ENCODE data around the gene TTC39B. TPM values are rescaled to one million over a fixed set of nuclear protein-coding genes. Genes with fewer than 3 reads are reported as not detected.

TTC39B gene
- total RNA-seq, 6 donors from 2014 or later = 16.7 to 35.7 (median 29.9) TPM

- Histone ChIP-seq H3K9me3 (no peaks in the 10 kb centered on the region), H3K36me3 (no peaks in the 10 kb centered on the region), H3K4me3 (no peak overlapping the region), H3K27ac (no peak overlapping the region), H3K4me1 (peaks cover 0 to 15% (median 4%) of the 10 kb centered on the region in 4 donors), H3K27me3 (no peaks in the 10 kb centered on the region)
- 78 to 90% methylated on average over 3 of the region's 3 CpGs for WGBS, 2 donors
- DNase-seq = no peak
- ATAC-seq (ENCODE audit: low FRiP score in 2 of 2) = no peak
- no peak for TF ChIP-seq POLR2AphosphoS5 (IDR thresholded peaks at IDR 0.05)
- TF ChIP-seq POLR2A (IDR thresholded peaks at IDR 0.05) = no peak
- no peak for TF ChIP-seq EP300 (IDR thresholded peaks at IDR 0.05)
- no peak for TF ChIP-seq CTCF (IDR thresholded peaks at IDR 0.05)
Observed at GRCh38 chr9:15133488-15133887, 173.5 kb downstream of the TTC39B start.

- H3K4me1 ChIP-seq = peaks cover 0 to 15% (median 4%) of the 10 kb centered on the region in 4 donors
- no peak overlapping the region for H3K4me3 ChIP-seq
- DNase-seq (peak in 1 of 2 donors; percentile 62), ATAC-seq (ENCODE audit: low FRiP score in 2 of 2) (peak in 1 of 2 donors; percentile 50)
- no peak for TF ChIP-seq POLR2AphosphoS5 (IDR thresholded peaks at IDR 0.05)
- TF ChIP-seq EP300 (IDR thresholded peaks at IDR 0.05) = no peak
- no peak for TF ChIP-seq POLR2A (IDR thresholded peaks at IDR 0.05)
- TF ChIP-seq CTCF (IDR thresholded peaks at IDR 0.05) = no peak
- 41 to 50% methylated on average over 3 to 5 of the region's 5 CpGs for WGBS, 2 donors
- no peaks in the 10 kb centered on the region for H3K36me3 ChIP-seq
- H3K27me3 ChIP-seq = no peaks in the 10 kb centered on the region
- H3K27ac ChIP-seq = no peak overlapping the region
- no peaks in the 10 kb centered on the region for H3K9me3 ChIP-seq
Observed at GRCh38 chr9:15132091-15132490, 174.9 kb downstream of the TTC39B start.

GRCh38 chr9:15131094-15131493 is 175.9 kb downstream of the TTC39B start:
- Histone ChIP-seq H3K9me3 (no peaks in the 10 kb centered on the region), H3K36me3 (no peaks in the 10 kb centered on the region), H3K4me1 (peaks cover 0 to 15% (median 4%) of the 10 kb centered on the region in 4 donors), H3K27me3 (no peaks in the 10 kb centered on the region), H3K4me3 (no peak overlapping the region), H3K27ac (no peak overlapping the region)
- no peak for DNase-seq
- TF ChIP-seq POLR2AphosphoS5 (IDR thresholded peaks at IDR 0.05) (no peak), EP300 (IDR thresholded peaks at IDR 0.05) (no peak)
- WGBS, 2 donors = 85 to 91% methylated on average over 5 of the region's 5 CpGs
- no peak for ATAC-seq (ENCODE audit: low FRiP score in 2 of 2)

GRCh38 chr9:15127831-15128230 is 179.2 kb downstream of the TTC39B start:
- Histone ChIP-seq H3K4me3 (no peak overlapping the region), H3K36me3 (no peaks in the 10 kb centered on the region), H3K27ac (no peak overlapping the region), H3K9me3 (no peaks in the 10 kb centered on the region), H3K27me3 (no peaks in the 10 kb centered on the region), H3K4me1 (peaks cover 0 to 9% (median 3%) of the 10 kb centered on the region in 4 donors)
- TF ChIP-seq EP300 (IDR thresholded peaks at IDR 0.05) = no peak
- no peak for TF ChIP-seq POLR2AphosphoS5 (IDR thresholded peaks at IDR 0.05)
- no peak for TF ChIP-seq CTCF (IDR thresholded peaks at IDR 0.05)
- TF ChIP-seq POLR2A (IDR thresholded peaks at IDR 0.05) = no peak
- ATAC-seq (ENCODE audit: low FRiP score in 2 of 2) (no peak), DNase-seq (no peak)
- 74 to 80% methylated on average over 5 of the region's 5 CpGs for WGBS, 2 donors

GRCh38 chr9:15121630-15122029 is 185.4 kb downstream of the TTC39B start:
- H3K9me3 ChIP-seq = no peaks in the 10 kb centered on the region
- H3K4me3 ChIP-seq = no peak overlapping the region
- H3K4me1 ChIP-seq = no peaks in the 10 kb centered on the region
- no peaks in the 10 kb centered on the region for H3K36me3 ChIP-seq
- ATAC-seq (ENCODE audit: low FRiP score in 2 of 2) = no peak
- DNase-seq = no peak
- H3K27me3 ChIP-seq = no peaks in the 10 kb centered on the region
- WGBS, 2 donors = 37 to 41% methylated on average over 2 of the region's 2 CpGs
- no peak for TF ChIP-seq POLR2A (IDR thresholded peaks at IDR 0.05)
- no peak for TF ChIP-seq EP300 (IDR thresholded peaks at IDR 0.05)
- no peak for TF ChIP-seq CTCF (IDR thresholded peaks at IDR 0.05)
- no peak for TF ChIP-seq POLR2AphosphoS5 (IDR thresholded peaks at IDR 0.05)
- H3K27ac ChIP-seq = no peak overlapping the region
